IMR-90 (cell line): Measurements from ENCODE around the gene CREBL2.
A peak's percentile ranks its signal among the peaks of the same experiment; 100 is the strongest.

ENCODE experiments used
- CEBPB ChIP-seq: IDR thresholded peaks from 2 replicates; pipeline ENCODE4 v1.6.1; 2012; ENCODE audit warnings: low read depth, low read length, improper control_type of control experiment
- MAFK ChIP-seq: IDR thresholded peaks from 2 replicates; pipeline ENCODE4 v1.6.1; 2012; ENCODE audit warnings: low read depth, low read length, improper control_type of control experiment
- MAZ ChIP-seq: IDR thresholded peaks from 2 replicates; pipeline ENCODE4 v1.6.1; 2012; ENCODE audit warnings: low read depth, mild to moderate bottlenecking, low read length, improper control_type of control experiment, moderate library complexity, borderline replicate concordance
- POLR2A ChIP-seq: IDR thresholded peaks from 2 replicates; pipeline ENCODE4 v1.6.1; 2012; ENCODE audit warnings: mild to moderate bottlenecking, low read depth, low read length
- TF ChIP-seq, protein P1 (sequence below): conservative IDR thresholded peaks from 2 replicates; pipeline ENCODE4 v1.5.1; 2012; ENCODE audit warnings: mild to moderate bottlenecking, low read depth, low read length, improper control_type of control experiment
- TF ChIP-seq, protein P2 (sequence below): fragments of 150-350 bp; IDR thresholded peaks from 2 replicates; pipeline ENCODE4 v1.6.1; 2016; ENCODE audit warnings: low read depth, mild to moderate bottlenecking, low read length, moderate library complexity, borderline replicate concordance

DNA sequence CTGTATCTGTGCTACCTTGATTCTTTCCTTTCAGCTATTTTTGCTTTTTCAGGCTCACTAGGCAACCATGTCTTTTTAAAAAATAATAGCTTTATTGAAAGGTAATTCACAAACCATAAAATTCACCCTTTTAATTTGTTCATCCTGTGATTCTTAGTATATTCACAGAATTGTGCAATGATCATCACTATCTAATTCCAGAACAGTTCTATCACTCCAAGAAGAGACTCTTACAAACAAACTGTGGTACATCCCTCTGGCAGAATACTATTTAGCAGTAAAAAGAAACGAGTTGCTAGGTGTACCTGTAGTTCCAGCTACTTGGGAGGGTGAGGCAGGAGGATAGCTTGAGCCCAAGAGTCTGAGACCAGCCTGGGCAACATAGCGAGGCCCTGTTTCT, 14.8 kb downstream of the CREBL2 start:
- TF ChIP-seq, protein P1, sequence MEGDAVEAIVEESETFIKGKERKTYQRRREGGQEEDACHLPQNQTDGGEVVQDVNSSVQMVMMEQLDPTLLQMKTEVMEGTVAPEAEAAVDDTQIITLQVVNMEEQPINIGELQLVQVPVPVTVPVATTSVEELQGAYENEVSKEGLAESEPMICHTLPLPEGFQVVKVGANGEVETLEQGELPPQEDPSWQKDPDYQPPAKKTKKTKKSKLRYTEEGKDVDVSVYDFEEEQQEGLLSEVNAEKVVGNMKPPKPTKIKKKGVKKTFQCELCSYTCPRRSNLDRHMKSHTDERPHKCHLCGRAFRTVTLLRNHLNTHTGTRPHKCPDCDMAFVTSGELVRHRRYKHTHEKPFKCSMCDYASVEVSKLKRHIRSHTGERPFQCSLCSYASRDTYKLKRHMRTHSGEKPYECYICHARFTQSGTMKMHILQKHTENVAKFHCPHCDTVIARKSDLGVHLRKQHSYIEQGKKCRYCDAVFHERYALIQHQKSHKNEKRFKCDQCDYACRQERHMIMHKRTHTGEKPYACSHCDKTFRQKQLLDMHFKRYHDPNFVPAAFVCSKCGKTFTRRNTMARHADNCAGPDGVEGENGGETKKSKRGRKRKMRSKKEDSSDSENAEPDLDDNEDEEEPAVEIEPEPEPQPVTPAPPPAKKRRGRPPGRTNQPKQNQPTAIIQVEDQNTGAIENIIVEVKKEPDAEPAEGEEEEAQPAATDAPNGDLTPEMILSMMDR: no peak
- TF ChIP-seq MAFK: no peak
- TF ChIP-seq MAZ: no peak
- TF ChIP-seq, protein P2, sequence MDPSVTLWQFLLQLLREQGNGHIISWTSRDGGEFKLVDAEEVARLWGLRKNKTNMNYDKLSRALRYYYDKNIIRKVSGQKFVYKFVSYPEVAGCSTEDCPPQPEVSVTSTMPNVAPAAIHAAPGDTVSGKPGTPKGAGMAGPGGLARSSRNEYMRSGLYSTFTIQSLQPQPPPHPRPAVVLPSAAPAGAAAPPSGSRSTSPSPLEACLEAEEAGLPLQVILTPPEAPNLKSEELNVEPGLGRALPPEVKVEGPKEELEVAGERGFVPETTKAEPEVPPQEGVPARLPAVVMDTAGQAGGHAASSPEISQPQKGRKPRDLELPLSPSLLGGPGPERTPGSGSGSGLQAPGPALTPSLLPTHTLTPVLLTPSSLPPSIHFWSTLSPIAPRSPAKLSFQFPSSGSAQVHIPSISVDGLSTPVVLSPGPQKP: no peak
- no peak for TF ChIP-seq POLR2A
- TF ChIP-seq CEBPB: peak; percentile 81
